Fibroblast of skin of left biceps (primary cell): Measurements from ENCODE around the gene BDNF.
"Not testable (repeated sequence)": the region's sequence is repeated elsewhere in the genome, so short reads cannot be mapped to it uniquely, and the experiment has no call there.

ENCODE experiments used
- DNase-seq, 2 experiments: peaks; one replicate each; pipeline ENCODE4 v3.0.0-alpha.2; 2013; ENCODE audit warnings: low read depth in 2 of 2

BDNF gene

GRCh38 chr11:27700351-27701301 lies at the start of gene BDNF:
Gene BDNF (minus strand): TSS chr11:27700455. CDS start chr11:27658564, 41,891 bp downstream.
- DNase-seq: no peak

GRCh38 chr11:27740362-27741013 lies 40.2 kb upstream of the BDNF start:
- no peak for DNase-seq

- DNase-seq: no peak
Measured at GRCh38 chr11:27735281-27735680, 35.0 kb upstream of the BDNF start.

- not testable (repeated sequence) for DNase-seq
Measured at GRCh38 chr11:27731803-27732202, 31.5 kb upstream of the BDNF start.

- DNase-seq: no peak
Measured at GRCh38 chr11:27726981-27727380, 26.7 kb upstream of the BDNF start.

GRCh38 chr11:27723687-27724086 lies 23.4 kb upstream of the BDNF start:
- DNase-seq: no peak

- no peak for DNase-seq
Measured at GRCh38 chr11:27722953-27723344, 22.7 kb upstream of the BDNF start.

- DNase-seq: no peak
Measured at GRCh38 chr11:27722117-27722952, 22.1 kb upstream of the BDNF start.

GRCh38 chr11:27721264-27722116 lies 21.2 kb upstream of the BDNF start:
- DNase-seq: no peak

GRCh38 chr11:27720277-27720830 lies 20.1 kb upstream of the BDNF start:
- no peak for DNase-seq

- no peak for DNase-seq
Measured at GRCh38 chr11:27719546-27719925, 19.3 kb upstream of the BDNF start.

GRCh38 chr11:27718863-27719545 lies 18.7 kb upstream of the BDNF start:
- no peak for DNase-seq

- peak; percentile 93 to 94 for DNase-seq
Measured at GRCh38 chr11:27718346-27718862, 18.1 kb upstream of the BDNF start.

GRCh38 chr11:27717801-27718229 lies 17.6 kb upstream of the BDNF start:
- no peak for DNase-seq

- DNase-seq: no peak
Measured at GRCh38 chr11:27717377-27717776, 17.1 kb upstream of the BDNF start.

GRCh38 chr11:27716835-27717234 lies 16.6 kb upstream of the BDNF start:
- DNase-seq: peak in 1 of 2 experiments; percentile 70

GRCh38 chr11:27716216-27716615 lies 16.0 kb upstream of the BDNF start:
- no peak for DNase-seq

GRCh38 chr11:27711725-27712124 lies 11.5 kb upstream of the BDNF start:
- no peak for DNase-seq

GRCh38 chr11:27710536-27710935 lies 10.3 kb upstream of the BDNF start:
- no peak for DNase-seq

- no peak for DNase-seq
Measured at GRCh38 chr11:27707676-27708075, 7.4 kb upstream of the BDNF start.
